Stomach (tissue), 4 donors: ENCODE data around the gene NELFE.
"Not testable (repeated sequence)": the region's sequence is repeated elsewhere in the genome, so short reads cannot be mapped to it uniquely, and the experiment has no call there.

ENCODE experiments used
- POLR2A ChIP-seq, 4 donors: fragments of 450-650 bp; IDR thresholded peaks; one replicate each; pipeline ENCODE4 v1.6.1; 2016; ENCODE audit warnings: antibody characterized with exemption in 4 of 4, control low read depth in 2 of 4, mild to moderate bottlenecking in 1 of 4, moderate library complexity in 1 of 4
- TF ChIP-seq, protein P1 (sequence below), 7 experiments: fragments of 450-650 bp in 4 of 7; fragments of 200-600 bp in 3 of 7; sonication (generic) in 3 of 7; IDR thresholded peaks; one replicate each; pipeline ENCODE4 v1.5.1; 2016 to 2019; ENCODE audit warnings: antibody characterized with exemption in 7 of 7, control low read depth in 2 of 7, mild to moderate bottlenecking in 1 of 7

- TF ChIP-seq, protein P1, sequence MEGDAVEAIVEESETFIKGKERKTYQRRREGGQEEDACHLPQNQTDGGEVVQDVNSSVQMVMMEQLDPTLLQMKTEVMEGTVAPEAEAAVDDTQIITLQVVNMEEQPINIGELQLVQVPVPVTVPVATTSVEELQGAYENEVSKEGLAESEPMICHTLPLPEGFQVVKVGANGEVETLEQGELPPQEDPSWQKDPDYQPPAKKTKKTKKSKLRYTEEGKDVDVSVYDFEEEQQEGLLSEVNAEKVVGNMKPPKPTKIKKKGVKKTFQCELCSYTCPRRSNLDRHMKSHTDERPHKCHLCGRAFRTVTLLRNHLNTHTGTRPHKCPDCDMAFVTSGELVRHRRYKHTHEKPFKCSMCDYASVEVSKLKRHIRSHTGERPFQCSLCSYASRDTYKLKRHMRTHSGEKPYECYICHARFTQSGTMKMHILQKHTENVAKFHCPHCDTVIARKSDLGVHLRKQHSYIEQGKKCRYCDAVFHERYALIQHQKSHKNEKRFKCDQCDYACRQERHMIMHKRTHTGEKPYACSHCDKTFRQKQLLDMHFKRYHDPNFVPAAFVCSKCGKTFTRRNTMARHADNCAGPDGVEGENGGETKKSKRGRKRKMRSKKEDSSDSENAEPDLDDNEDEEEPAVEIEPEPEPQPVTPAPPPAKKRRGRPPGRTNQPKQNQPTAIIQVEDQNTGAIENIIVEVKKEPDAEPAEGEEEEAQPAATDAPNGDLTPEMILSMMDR (IDR thresholded peaks at IDR 0.05), result not testable (repeated sequence)
- not testable (repeated sequence) for TF ChIP-seq POLR2A (IDR thresholded peaks at IDR 0.05)
These were observed 22.2 kb upstream of the NELFE start for GRCh38 chr6:31980998-31981397.
